H9 (cell line): ENCODE data around the gene ZNFX1. TPM values are rescaled to one million over a fixed set of nuclear protein-coding genes. Genes with fewer than 3 reads are reported as not detected.
A peak's percentile ranks its signal among the peaks of the same experiment; 100 is the strongest.

Experiments
- DNase-seq: peaks from one replicate; pipeline ENCODE4 v3.0.0-alpha.2; 2017
- H2AFZ ChIP-seq: one replicate; pipeline ENCODE4 v1.6.1; 2013; ENCODE audit warnings: mild to moderate bottlenecking, low read length, control low read depth, moderate library complexity
- H2AK5ac ChIP-seq: 2 replicates; pipeline ENCODE4 v1.6.1; 2013; ENCODE audit warnings: low read length, control low read depth, mixed read lengths; ENCODE audit not compliant: insufficient read length
- H2BK120ac ChIP-seq: one replicate; pipeline ENCODE4 v1.6.1; 2013; ENCODE audit warnings: low read depth, mild to moderate bottlenecking, low read length, control low read depth, inconsistent platforms; ENCODE audit not compliant: poor library complexity, severe bottlenecking
- H2BK12ac ChIP-seq: 2 replicates; pipeline ENCODE4 v1.6.1; 2013; ENCODE audit warnings: low read length, control low read depth, mixed read lengths, low read depth; ENCODE audit not compliant: insufficient read length
- H2BK15ac ChIP-seq: 2 replicates; pipeline ENCODE4 v1.6.1; 2013; ENCODE audit warnings: low read depth, low read length, control low read depth
- H2BK20ac ChIP-seq: one replicate; pipeline ENCODE4 v1.6.1; 2013; ENCODE audit warnings: low read depth, mild to moderate bottlenecking, low read length, control low read depth, inconsistent platforms; ENCODE audit not compliant: poor library complexity, severe bottlenecking
- H2BK5ac ChIP-seq: 2 replicates; pipeline ENCODE4 v1.6.1; 2013; ENCODE audit warnings: low read length, control low read depth, mixed read lengths; ENCODE audit not compliant: insufficient read length
- H3K14ac ChIP-seq: 2 replicates; pipeline ENCODE4 v1.6.1; 2013; ENCODE audit warnings: low read length, control low read depth; ENCODE audit not compliant: insufficient read depth
- H3K18ac ChIP-seq: 2 replicates; pipeline ENCODE4 v1.6.1; 2013; ENCODE audit warnings: low read depth, mild to moderate bottlenecking, mixed read lengths, low read length, control low read depth; ENCODE audit not compliant: insufficient read length
- H3K23ac ChIP-seq: 2 replicates; pipeline ENCODE4 v1.6.1; 2013; ENCODE audit warnings: low read length, control low read depth, mixed read lengths, low read depth; ENCODE audit not compliant: insufficient read length
- H3K23me2 ChIP-seq: 2 replicates; pipeline ENCODE4 v1.6.1; 2013; ENCODE audit warnings: low read depth, mild to moderate bottlenecking, mixed read lengths, low read length, control low read depth; ENCODE audit not compliant: insufficient read length, poor library complexity, severe bottlenecking
- H3K27ac ChIP-seq: 2 replicates; pipeline ENCODE4 v1.5.1; 2013; ENCODE audit warnings: low read length, control low read depth, mixed read lengths, low read depth; ENCODE audit not compliant: insufficient read length
- H3K27me3 ChIP-seq: 2 replicates; pipeline ENCODE4 v1.6.1; 2013; ENCODE audit warnings: low read length, control low read depth, inconsistent platforms; ENCODE audit not compliant: insufficient read depth
- H3K4ac ChIP-seq: 2 replicates; pipeline ENCODE4 v1.6.1; 2013; ENCODE audit warnings: low read depth, mild to moderate bottlenecking, control low read depth, inconsistent platforms, low read length, moderate library complexity
- H3K4me1 ChIP-seq: 2 replicates; pipeline ENCODE4 v1.6.1; 2013; ENCODE audit warnings: low read length, control low read depth, inconsistent platforms; ENCODE audit not compliant: insufficient read depth
- H3K4me2 ChIP-seq: 2 replicates; pipeline ENCODE4 v1.6.1; 2013; ENCODE audit warnings: low read length, control low read depth, mixed read lengths; ENCODE audit not compliant: insufficient read length, insufficient read depth
- H3K56ac ChIP-seq: 2 replicates; pipeline ENCODE4 v1.6.1; 2013; ENCODE audit warnings: low read depth, mild to moderate bottlenecking, mixed read lengths, low read length, control low read depth; ENCODE audit not compliant: insufficient read length
- H3K79me1 ChIP-seq: 2 replicates; pipeline ENCODE4 v1.6.1; 2013; ENCODE audit warnings: low read depth, mild to moderate bottlenecking, moderate library complexity, low read length, control low read depth, inconsistent platforms; ENCODE audit not compliant: insufficient read depth, poor library complexity, severe bottlenecking
- H3K79me2 ChIP-seq: 2 replicates; pipeline ENCODE4 v1.6.1; 2013; ENCODE audit warnings: low read length, control low read depth, inconsistent platforms; ENCODE audit not compliant: insufficient read depth
- H3K9ac ChIP-seq: 2 replicates; pipeline ENCODE4 v1.6.1; 2013; ENCODE audit warnings: low read length, control low read depth, mixed read lengths; ENCODE audit not compliant: insufficient read length; ENCODE audit errors: extremely low read depth
- H3K9me3 ChIP-seq: one replicate; pipeline ENCODE4 v1.6.1; 2013; ENCODE audit warnings: low read depth, low read length, inconsistent platforms; ENCODE audit not compliant: control insufficient read depth
- H3T11ph ChIP-seq: one replicate; pipeline ENCODE4 v1.6.1; 2013; ENCODE audit warnings: mild to moderate bottlenecking, low read length, control low read depth, inconsistent platforms
- H4K20me1 ChIP-seq: one replicate; pipeline ENCODE4 v1.6.1; 2013; ENCODE audit not compliant: control insufficient read depth, insufficient read length, insufficient read depth
- H4K5ac ChIP-seq: 2 replicates; pipeline ENCODE4 v1.6.1; 2013; ENCODE audit warnings: low read depth, mild to moderate bottlenecking, mixed read lengths, low read length, control low read depth; ENCODE audit not compliant: insufficient read length
- H4K8ac ChIP-seq: replicated peaks from 2 replicates; pipeline ENCODE4 v1.6.1; 2013; ENCODE audit warnings: low read length, control low read depth, mixed read lengths, low read depth; ENCODE audit not compliant: insufficient read length
- H4K91ac ChIP-seq: 2 replicates; pipeline ENCODE4 v1.6.1; 2013; ENCODE audit warnings: low read depth, mild to moderate bottlenecking, moderate library complexity, mixed read lengths, low read length, control low read depth; ENCODE audit not compliant: insufficient read length
- H3K27ac Mint-ChIP-seq, 3 experiments: 2 replicates in 2 of 3; 3 replicates in 1 of 3; pipeline ENCODE4 v1.8.0; 2020 to 2021; ENCODE audit warnings: mixed read lengths in 3 of 3, mild to moderate bottlenecking in 1 of 3, moderate library complexity in 1 of 3
- H3K27me3 Mint-ChIP-seq: 2 replicates; pipeline ENCODE4 v1.8.0; 2021; ENCODE audit warnings: low read depth, mild to moderate bottlenecking, moderate library complexity, mixed read lengths
- H3K36me3 Mint-ChIP-seq, 3 experiments: 2 replicates in 2 of 3; 3 replicates in 1 of 3; pipeline ENCODE4 v1.8.0; 2020 to 2021; ENCODE audit warnings: low read depth in 3 of 3, mixed read lengths in 3 of 3; ENCODE audit not compliant: insufficient read depth in 1 of 3
- H3K4me1 Mint-ChIP-seq, 2 experiments: 2 replicates each; pipeline ENCODE4 v1.8.0; 2020; ENCODE audit warnings: mixed read lengths in 2 of 2
- H3K4me3 Mint-ChIP-seq, 2 experiments: 2 replicates in 1 of 2; 3 replicates in 1 of 2; pipeline ENCODE4 v1.8.0; 2020 to 2021; ENCODE audit warnings: mild to moderate bottlenecking in 2 of 2, mixed read lengths in 2 of 2, moderate library complexity in 1 of 2
- H3K9me3 Mint-ChIP-seq, 2 experiments: 2 replicates in 1 of 2; 3 replicates in 1 of 2; pipeline ENCODE4 v1.8.0; 2020; ENCODE audit warnings: mild to moderate bottlenecking in 2 of 2, mixed read lengths in 2 of 2, moderate library complexity in 1 of 2
- WGBS: extraction: QIAGEN DNeasy Blood & Tissue Kit; methylation state at CpG from one replicate; pipeline ENCODE4 v1.1.7; 2013; ENCODE audit warnings: missing lambda C conversion rate, low lambda C conversion rate, mixed read lengths; ENCODE audit not compliant: insufficient read length; ENCODE audit errors: extremely low coverage; 5-methylcytosine and 5-hydroxymethylcytosine counted together
- total RNA-seq: library from RNA; stranded (reverse); gene quantifications from 2 replicates; pipeline ENCODE4 v1.2.1, GENCODE V29; 2021
- TF ChIP-seq, protein P1 (sequence below): fragments of 200-600 bp; sonication (generic); conservative IDR thresholded peaks from 3 replicates; pipeline ENCODE4 v1.8.0; 2021; ENCODE audit warnings: antibody characterized with exemption, mild to moderate bottlenecking

ZNFX1 gene
- total RNA-seq, 1 experiment from 2014 or later = 13.3 TPM

DNA sequence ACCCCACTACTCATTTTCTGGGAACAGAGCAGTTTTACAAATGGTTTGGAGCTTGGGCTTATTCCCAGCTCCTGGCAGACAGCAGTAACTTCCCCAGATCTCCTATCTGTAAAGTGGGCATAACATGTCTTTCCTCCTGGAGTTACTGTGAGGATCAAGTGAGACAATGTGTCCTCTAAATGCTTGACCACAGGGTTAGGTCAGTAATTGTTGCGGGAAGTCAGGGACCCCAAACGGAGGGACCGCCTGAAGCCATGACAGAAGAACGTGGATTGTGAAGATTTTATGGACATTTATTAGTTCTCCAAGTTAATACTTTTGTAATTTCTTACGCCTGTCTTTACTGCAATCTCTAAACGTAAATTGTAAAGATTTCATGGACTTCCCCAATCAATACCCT, 15.3 kb upstream of the ZNFX1 start:
- Histone ChIP-seq H4K5ac (no peak overlapping the region), H4K91ac (no peak overlapping the region), H4K20me1 (no peaks in the 10 kb centered on the region), H2BK5ac (no peak overlapping the region), H3K14ac (no peak overlapping the region), H3K23me2 (no peaks in the 10 kb centered on the region), H3K27me3 (no peaks in the 10 kb centered on the region), H3K4me1 (peaks cover 2% of the 10 kb centered on the region; the same call in 1 of the 2 replicates), H4K8ac (no peak overlapping the region), H3K27ac (no peak overlapping the region), H2AK5ac (no peak overlapping the region), H3K4ac (no peak overlapping the region), H3K79me2 (no peaks in the 10 kb centered on the region), H2BK20ac (no peak overlapping the region), H3K4me2 (no peak overlapping the region), H2AFZ (no peak overlapping the region), H3K9ac (no peak overlapping the region), H3T11ph (no peak overlapping the region), H3K18ac (no peak overlapping the region), H3K56ac (no peak overlapping the region), H2BK15ac (peak overlapping the region; percentile 70), H2BK120ac (no peak overlapping the region), H2BK12ac (no peak overlapping the region), H3K9me3 (no peaks in the 10 kb centered on the region), H3K79me1 (no peaks in the 10 kb centered on the region), H3K23ac (no peak overlapping the region)
- TF ChIP-seq, protein P1, sequence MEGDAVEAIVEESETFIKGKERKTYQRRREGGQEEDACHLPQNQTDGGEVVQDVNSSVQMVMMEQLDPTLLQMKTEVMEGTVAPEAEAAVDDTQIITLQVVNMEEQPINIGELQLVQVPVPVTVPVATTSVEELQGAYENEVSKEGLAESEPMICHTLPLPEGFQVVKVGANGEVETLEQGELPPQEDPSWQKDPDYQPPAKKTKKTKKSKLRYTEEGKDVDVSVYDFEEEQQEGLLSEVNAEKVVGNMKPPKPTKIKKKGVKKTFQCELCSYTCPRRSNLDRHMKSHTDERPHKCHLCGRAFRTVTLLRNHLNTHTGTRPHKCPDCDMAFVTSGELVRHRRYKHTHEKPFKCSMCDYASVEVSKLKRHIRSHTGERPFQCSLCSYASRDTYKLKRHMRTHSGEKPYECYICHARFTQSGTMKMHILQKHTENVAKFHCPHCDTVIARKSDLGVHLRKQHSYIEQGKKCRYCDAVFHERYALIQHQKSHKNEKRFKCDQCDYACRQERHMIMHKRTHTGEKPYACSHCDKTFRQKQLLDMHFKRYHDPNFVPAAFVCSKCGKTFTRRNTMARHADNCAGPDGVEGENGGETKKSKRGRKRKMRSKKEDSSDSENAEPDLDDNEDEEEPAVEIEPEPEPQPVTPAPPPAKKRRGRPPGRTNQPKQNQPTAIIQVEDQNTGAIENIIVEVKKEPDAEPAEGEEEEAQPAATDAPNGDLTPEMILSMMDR = no peak
- WGBS = no CpG with 5 or more reads among the region's 6 CpGs
- peaks cover 33 to 44% of the 10 kb centered on the region in 2 experiments for H3K4me1 Mint-ChIP-seq
- H3K27me3 Mint-ChIP-seq = peaks cover 2% of the 10 kb centered on the region; the same call in 1 of the 2 replicates
- H3K27ac Mint-ChIP-seq = peak overlapping the region; percentile 63 to 80 (median 78); a peak in 6 of 7 replicates
- no peaks in the 10 kb centered on the region for H3K9me3 Mint-ChIP-seq
- H3K4me3 Mint-ChIP-seq = no peak overlapping the region
- peaks cover 14 to 53% (median 34%) of the 10 kb centered on the region in 3 experiments; a peak in 6 of 7 replicates for H3K36me3 Mint-ChIP-seq
- no peak for DNase-seq
